ENCODE results near the gene TDRD6.

The TDRD6 gene

GRCh38 chr6:46661483-46661882, 26.2 kb upstream of the TDRD6 start:
- H3K27ac ChIP-seq: no peak overlapping the region
- TF ChIP-seq ZFX (IDR thresholded peaks at IDR 0.05; ENCODE audit: borderline replicate concordance) (no peak), CTCF (IDR thresholded peaks at IDR 0.05) (no peak)

- H3K27ac ChIP-seq: no peak overlapping the region
- TF ChIP-seq CTCF (IDR thresholded peaks at IDR 0.05) (no peak), ZFX (IDR thresholded peaks at IDR 0.05; ENCODE audit: borderline replicate concordance) (no peak)
Measured at GRCh38 chr6:46667377-46667776, 20.3 kb upstream of the TDRD6 start.

DNA sequence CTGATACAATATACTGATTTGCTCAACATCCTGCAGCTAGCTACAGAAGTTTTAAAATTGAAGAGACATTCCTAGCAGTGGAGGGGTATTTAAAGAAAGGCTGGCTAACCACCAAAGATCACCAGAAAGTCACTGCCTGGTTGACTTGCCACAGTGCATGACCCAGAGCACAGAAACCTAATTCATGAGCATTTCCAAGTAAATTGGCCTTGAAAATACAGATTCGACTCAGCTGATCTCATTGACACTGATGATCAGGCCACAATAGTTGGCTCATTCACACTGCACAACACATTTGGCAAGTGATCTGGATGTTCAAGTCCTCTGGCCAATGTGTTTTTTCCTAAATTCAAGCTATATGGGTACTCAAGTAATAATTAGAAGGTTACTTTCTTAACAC, 13.3 kb upstream of the TDRD6 start:
- no peak overlapping the region for H3K27ac ChIP-seq
- TF ChIP-seq CTCF (IDR thresholded peaks at IDR 0.05): no peak
- no peak for TF ChIP-seq ZFX (IDR thresholded peaks at IDR 0.05; ENCODE audit: borderline replicate concordance)

DNA sequence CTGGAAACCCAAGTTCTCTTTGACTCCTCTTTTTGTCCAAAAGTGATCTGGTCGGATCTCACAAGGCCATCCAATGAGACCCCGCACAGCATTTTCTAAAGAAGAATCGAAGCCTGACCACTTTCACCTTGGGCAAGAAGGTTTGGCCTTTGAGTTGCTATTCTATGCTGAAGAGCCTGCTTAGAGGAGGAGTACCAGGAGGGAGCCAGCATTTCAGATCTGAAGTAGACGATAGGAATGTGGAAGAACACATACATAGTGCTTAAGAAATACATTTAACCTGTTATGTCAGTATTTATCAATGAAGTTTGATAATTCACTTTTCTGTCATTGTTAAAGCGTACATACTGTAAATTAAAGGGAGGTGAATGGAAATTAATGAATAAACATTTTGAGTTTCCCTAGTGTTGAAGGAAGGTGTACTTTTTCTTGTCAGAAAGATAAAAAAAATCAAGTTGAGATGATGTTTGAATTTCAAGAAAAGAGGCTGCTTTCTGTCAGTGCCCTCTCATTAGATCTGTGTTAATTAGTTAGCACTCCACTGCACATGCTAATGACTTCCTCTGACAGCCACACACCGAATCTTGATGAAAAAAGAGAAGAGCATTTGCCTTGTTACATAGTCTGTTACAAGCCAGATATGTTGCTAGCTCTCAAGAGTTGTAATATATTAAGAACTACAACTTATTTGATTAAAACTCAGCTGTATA, 10.9 kb upstream of the TDRD6 start:
- H3K27ac ChIP-seq: no peak overlapping the region
- TF ChIP-seq CTCF (IDR thresholded peaks at IDR 0.05) (no peak), ZFX (IDR thresholded peaks at IDR 0.05; ENCODE audit: borderline replicate concordance) (no peak)

DNA sequence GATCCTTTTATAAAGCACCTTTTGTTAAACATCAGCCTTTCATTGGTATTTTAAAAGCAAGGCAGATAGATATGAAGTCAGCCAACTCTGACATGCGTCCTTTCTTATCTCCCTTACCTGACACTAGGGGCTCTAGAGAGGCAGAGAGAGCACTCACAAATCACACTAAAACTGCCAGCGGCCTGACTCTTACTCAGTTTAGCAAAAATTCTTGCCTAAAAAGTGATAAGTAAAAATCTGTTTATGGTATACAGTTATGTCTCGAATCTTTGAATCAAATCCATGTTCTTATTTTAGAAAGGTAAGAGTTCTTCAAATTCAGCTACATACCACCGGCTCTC, 10.4 kb upstream of the TDRD6 start:
- H3K27ac ChIP-seq: no peak overlapping the region
- no peak for TF ChIP-seq ZFX (IDR thresholded peaks at IDR 0.05; ENCODE audit: borderline replicate concordance)
- TF ChIP-seq CTCF (IDR thresholded peaks at IDR 0.05): peak; percentile 62

- H3K27ac ChIP-seq: no peak overlapping the region
- TF ChIP-seq ZFX (IDR thresholded peaks at IDR 0.05; ENCODE audit: borderline replicate concordance): no peak
- TF ChIP-seq CTCF (IDR thresholded peaks at IDR 0.05): no peak
Measured at GRCh38 chr6:46684771-46685170, 2.9 kb upstream of the TDRD6 start.

DNA sequence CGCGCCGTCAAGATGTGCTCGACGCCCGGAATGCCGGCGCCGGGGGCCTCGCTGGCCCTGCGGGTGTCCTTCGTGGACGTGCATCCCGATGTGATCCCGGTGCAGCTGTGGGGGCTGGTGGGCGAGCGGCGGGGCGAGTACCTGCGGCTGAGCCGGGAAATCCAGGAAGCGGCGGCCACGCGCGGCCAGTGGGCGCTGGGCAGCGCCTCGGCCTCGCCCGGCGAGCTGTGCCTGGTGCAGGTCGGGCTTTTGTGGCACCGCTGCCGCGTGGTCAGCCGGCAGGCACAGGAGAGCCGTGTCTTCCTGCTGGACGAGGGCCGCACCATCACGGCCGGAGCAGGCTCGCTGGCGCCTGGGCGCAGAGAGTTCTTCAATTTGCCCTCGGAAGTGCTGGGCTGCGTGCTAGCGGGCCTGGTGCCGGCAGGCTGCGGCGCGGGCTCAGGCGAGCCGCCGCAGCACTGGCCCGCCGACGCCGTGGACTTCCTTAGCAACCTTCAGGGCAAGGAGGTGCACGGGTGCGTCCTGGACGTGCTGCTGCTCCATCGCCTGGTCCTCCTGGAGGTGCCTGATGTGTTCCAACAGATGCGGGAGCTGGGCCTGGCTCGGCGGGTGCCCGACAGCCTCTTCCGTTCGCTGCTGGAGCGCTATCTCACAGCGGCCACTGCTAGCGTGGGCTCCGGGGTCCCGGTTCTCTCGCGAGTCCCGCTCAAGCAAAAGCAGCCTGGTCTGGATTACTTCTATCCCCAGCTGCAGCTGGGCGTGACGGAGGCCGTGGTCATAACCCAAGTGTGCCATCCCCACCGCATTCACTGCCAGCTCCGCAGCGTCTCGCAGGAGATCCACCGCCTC, 656 bp downstream of the TDRD6 start:
- H3K27ac ChIP-seq: no peak overlapping the region
- no peak for TF ChIP-seq ZFX (IDR thresholded peaks at IDR 0.05; ENCODE audit: borderline replicate concordance)
- TF ChIP-seq CTCF (IDR thresholded peaks at IDR 0.05): no peak
